Stimulated activated CD8-positive, alpha-beta memory T cell treated with anti-CD3 and anti-CD28 coated beads, Interleukin-12 subunit alpha, Interleukin-12 subunit beta, amount 100 ng/mL, for 4 hours (primary cell): ENCODE measurements around the gene KRTAP12-2.

Source experiments
- DNase-seq: peaks from one replicate; pipeline ENCODE4 v3.0.0-alpha.2; 2020; ENCODE audit warnings: low read depth

KRTAP12-2 gene

GRCh38 chr21:44626673-44627143 is 40.0 kb downstream of the KRTAP12-2 start, which contains the start of gene KRTAP10-9:
TSS of gene KRTAP10-9 (plus strand) at chr21:44627093. CDS start at chr21:44627172, 79 bp downstream.
- no peak for DNase-seq

DNA sequence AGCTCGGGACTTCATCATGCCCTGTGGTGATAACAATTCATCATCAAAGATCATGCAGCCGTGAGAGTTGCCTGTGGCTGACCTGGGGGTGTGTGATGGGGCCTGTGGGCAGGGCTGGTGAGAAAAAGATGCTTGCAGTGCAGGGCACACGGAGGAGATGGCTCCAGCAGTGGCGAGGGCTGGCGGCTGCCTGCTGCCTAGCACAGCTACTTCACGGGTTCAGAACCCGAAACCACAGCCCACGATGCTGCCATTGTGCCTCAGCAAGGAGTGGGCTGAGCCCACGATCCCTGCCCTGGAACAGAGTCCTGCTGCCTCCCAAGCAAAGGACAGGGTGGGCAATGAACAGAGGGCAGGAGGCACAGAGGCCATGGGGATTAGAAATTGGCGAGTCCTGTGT is 40.5 kb downstream of the KRTAP12-2 start:
- DNase-seq = no peak

GRCh38 chr21:44625756-44626155 is 41.0 kb downstream of the KRTAP12-2 start:
- no peak for DNase-seq

GRCh38 chr21:44623575-44623974 is 43.2 kb downstream of the KRTAP12-2 start:
- no peak for DNase-seq

GRCh38 chr21:44619886-44620285 is 46.8 kb downstream of the KRTAP12-2 start:
- no peak for DNase-seq

GRCh38 chr21:44618909-44619308 is 47.8 kb downstream of the KRTAP12-2 start:
- peak; percentile 24 for DNase-seq

- DNase-seq = no peak
Measured at GRCh38 chr21:44618504-44618903, 48.2 kb downstream of the KRTAP12-2 start.

GRCh38 chr21:44617071-44617501 is 49.6 kb downstream of the KRTAP12-2 start:
- no peak for DNase-seq

- no peak for DNase-seq
Measured at GRCh38 chr21:44616591-44616926, 50.2 kb downstream of the KRTAP12-2 start.
